NCI-H82 treated with DMSO at 0.1 percent for 48 hours (cell line): Measurements from ENCODE around the gene TYRO3.
"Not testable (repeated sequence)": the region's sequence is repeated elsewhere in the genome, so short reads cannot be mapped to it uniquely, and the experiment has no call there.

Experiments used
- DNase-seq: peaks from one replicate; lab custom pipeline; 2025; ENCODE audit not compliant: unreplicated experiment; lab: John Stamatoyannopoulos, UW

Gene TYRO3

GRCh38 chr15:41572866-41573265 lies 13.9 kb downstream of the TYRO3 start:
- no peak for DNase-seq

DNA sequence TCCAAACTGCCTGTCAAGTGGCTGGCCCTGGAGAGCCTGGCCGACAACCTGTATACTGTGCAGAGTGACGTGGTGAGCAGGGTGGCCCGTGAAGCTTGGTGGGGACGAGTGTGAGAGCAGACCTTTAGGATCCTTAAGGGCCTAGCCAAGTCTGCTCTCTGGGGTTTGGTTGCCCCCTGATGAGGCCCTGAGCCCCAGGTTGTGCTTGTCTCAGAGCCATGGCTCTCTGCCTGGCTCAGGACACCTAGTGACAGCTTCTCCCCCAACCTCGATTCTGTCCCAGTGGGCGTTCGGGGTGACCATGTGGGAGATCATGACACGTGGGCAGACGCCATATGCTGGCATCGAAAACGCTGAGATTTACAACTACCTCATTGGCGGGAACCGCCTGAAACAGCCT lies 14.4 kb downstream of the TYRO3 start:
- DNase-seq, result no peak

DNA sequence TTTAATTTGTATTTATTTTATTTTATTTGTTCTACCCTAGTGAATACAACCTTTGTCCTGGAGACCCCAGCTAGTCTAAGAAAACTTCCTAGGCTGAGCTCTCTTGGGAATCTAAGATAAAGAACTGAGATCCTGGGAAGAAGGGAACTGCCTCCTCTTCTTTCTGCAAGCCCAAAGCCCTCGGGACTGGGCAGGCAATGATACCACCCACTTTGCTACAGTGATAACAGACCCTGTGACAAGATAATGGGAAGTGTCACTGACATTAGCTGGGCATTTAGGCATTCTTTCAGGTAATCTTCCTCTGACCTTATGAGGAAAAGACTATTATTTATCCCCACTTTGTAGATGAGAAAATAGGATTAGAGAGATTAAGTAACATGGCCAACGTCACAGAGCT lies 15.1 kb downstream of the TYRO3 start:
- DNase-seq, result peak; percentile 29

DNA sequence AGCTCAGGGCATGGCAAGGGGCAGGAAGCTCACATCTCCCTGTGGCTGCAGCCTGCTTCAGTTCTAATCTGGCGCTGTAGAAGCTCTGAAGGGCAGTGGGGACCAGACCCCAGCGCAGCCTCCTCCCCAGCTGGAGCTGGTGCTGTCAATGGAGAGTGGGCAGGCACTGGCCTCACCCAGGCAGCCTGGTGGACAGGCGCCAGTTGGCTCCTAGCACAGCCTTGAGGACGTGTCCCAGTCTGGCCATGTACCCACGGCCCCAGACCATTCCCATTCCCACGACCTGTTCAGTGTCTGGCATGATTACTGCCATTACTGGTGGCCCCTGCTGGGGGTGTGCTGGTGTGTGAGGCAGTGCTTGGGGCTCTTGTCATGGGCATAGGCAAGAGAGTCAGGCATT lies 16.3 kb downstream of the TYRO3 start:
- no peak for DNase-seq

- no peak for DNase-seq
Measured at GRCh38 chr15:41577863-41578735, 19.1 kb downstream of the TYRO3 start.

- DNase-seq, result no peak
Measured at GRCh38 chr15:41578736-41579383, 19.8 kb downstream of the TYRO3 start.

GRCh38 chr15:41581110-41581509 lies 22.1 kb downstream of the TYRO3 start:
- DNase-seq, result no peak

DNA sequence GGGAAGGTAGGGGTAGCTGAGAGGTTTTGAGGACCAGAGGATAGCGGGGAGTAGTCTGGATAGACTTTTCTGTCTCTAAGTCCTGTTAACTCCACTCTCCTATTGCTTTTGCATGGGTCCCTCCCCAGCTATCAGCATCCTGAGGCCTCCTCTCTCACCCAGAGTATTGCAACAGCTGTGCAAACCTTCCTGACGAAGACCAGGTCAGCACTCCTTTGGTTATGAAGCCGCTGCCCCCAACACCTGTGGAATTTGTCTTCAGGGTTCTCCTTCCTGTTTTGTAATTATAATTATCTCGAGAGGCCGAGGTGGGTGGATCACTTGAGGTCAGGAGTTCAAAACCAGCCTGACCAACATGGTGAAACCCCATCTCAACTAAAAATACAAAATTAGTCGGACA lies 24.8 kb downstream of the TYRO3 start:
- no peak for DNase-seq

DNA sequence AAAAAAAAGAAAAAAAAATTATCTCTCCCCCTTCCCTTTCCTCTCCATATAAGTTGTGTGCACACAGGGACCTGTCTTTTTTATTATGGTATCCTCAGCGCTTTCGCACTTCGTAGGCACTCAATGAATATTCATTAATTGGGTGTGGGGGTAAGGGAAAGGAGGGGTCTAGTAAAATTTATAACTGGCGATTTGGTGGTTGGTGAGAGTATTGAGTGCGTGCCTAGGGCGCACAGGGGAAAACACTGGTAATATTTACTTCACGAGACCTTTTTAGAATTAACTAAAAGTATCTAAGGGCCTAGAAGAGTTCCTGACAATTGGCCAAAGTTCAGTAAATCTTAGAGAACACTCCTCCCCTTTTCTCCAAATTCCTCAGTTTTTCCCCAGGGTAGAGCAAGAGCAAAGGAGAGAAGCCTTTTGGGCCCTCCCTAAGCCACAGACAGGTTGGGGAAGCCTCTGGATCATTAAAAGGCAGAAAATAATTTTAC lies 25.7 kb downstream of the TYRO3 start:
- no peak for DNase-seq

DNA sequence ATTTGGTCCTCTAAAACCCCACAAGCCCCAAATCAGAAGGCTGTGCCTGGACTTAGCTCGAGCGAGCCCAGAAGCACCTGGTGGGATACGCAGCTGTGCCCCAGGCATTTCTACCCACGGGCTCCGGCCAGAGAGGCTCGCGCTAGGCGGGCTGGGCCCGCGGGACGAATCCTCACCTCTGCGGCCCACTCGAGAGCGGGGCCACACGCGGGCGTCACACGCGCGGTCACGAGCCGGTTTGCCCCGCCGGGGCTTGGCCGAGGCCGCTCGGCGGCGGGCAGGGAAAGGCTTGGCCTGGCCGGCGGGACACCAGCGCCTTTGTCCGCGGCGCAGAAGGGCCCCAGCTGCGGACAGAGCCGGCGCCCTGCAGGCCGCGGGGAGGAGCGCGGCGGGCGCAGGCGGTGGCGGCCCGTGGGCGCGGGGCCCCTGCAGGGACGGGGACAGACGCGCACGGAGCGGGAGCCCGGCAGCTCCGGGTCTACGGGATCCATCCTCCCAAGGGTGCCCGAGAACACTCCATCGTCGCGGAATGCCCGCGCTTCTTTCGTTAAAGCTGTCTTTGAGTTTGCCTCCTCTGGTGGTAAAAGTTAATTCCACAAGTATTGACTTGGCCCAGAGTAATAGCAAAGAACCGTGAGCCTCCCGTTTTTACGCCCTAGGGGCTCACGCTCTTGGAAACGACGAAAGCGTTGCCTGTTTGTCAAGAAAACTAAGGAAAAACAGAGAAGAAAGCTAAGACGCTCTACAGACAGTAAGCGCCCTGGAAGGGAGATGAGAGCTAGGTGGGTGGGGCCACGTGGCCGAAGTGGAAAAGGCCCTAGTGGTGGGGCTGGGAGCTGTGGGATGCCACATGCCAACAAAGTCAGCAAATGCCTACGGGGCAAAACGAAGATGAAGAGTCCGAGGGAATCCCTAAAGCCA lies 26.4 kb downstream of the TYRO3 start:
- DNase-seq, result no peak

- not testable (repeated sequence) for DNase-seq
Measured at GRCh38 chr15:41586531-41587282, 27.7 kb downstream of the TYRO3 start.

DNA sequence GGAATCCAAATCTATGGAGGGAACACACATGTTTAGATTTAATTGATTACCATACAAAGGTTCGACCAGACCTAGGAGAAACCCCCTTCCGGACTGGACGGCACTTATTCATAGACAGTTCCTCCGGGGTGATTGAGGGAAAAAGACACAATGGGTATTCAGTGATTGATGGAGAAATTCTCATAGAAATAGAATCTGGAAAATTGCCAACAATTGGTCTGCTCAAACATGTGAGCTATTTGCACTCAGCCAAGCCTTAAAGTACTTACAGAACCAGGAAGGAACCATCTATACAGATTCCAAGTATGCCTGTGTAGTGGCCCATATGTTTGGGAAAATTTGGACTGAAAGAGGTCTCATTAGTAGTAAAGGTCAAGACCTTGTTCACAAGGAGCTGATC lies 30.0 kb downstream of the TYRO3 start:
- not testable (repeated sequence) for DNase-seq

GRCh38 chr15:41589571-41589970 lies 30.6 kb downstream of the TYRO3 start:
- DNase-seq, result not testable (repeated sequence)

GRCh38 chr15:41591217-41591616 lies 32.2 kb downstream of the TYRO3 start:
- DNase-seq, result not testable (repeated sequence)

DNA sequence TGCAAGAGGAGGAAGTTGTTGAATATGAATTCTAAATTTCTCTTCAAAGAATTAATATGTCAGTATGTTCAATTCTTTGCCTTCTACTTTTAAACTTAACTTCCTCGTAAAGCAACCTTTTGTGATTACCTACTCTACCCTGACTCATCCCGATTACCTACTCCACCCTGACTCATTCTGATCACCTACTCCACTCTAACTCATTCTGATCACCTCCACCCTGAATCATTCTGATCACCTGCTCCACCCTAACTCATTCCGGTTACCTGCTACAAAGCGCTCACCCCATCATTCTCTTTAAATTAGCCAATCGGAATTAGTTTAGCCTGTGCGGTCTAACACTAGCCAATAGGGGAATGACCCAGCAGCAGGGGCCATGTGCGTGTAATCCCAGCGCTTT lies 33.7 kb downstream of the TYRO3 start:
- not testable (repeated sequence) for DNase-seq

DNA sequence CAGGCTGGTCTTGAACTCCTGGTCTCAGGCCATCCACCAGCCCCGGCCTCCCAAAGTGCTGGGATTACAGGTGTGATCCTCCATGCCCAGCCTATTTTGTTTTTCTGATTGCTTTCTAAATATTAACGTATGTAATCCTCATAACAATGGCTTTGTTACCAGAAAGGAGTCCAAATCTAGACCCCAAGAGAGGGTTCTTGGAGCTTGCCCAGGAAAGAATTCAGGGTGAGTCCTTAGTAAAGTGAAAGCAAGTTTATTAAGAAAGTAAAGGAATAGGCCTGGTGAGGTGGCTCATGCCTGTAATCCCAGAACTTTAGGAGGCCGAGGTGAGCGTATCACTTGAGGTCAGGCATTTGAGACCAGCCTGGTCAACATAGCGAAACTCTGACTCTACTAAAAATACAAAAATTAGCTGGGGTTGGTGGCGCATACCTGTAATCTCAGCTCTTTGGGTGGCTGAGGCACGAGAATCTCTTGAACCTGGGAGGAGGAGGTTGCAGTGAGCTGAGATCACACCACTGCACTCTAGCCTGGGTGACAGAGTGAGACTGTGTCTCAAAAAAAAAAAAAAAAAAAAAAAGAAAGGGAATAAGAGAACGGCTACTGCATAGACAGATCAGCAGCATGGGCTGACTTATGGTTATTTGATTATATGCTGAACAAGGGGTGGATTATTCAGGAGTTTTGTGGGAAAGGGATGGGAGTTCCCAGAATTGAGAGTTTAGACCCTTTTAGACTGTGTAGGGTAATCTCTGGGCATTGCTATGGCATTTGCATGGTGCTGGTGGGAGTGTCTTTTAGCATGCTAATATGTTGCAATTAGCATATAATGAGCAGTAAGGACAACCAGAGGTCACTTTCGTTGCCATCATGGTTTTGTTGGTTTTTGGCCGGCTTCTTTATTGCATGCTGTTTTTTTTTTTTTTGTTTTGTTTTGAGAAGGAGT lies 36.1 kb downstream of the TYRO3 start:
- no peak for DNase-seq

DNA sequence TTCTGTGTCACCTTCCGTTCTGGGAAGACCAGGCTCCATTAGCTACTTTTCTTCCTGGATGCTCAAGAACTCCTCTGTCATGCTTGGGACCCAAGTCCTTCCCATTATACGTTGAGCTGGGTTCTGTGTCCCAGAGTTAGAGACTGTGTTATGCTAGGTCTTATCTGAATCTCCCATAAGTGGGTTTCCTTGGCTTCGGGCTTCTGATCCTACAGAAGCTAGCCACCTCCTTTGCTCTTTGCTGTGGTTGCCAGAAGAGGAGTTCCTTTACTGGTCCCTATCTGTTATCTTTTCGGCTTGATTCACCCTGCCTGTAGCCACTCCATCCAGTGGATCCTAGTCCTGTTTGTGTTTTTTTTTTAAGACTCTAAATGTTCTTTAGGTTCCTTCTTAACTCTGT lies 38.0 kb downstream of the TYRO3 start:
- DNase-seq, result no peak

DNA sequence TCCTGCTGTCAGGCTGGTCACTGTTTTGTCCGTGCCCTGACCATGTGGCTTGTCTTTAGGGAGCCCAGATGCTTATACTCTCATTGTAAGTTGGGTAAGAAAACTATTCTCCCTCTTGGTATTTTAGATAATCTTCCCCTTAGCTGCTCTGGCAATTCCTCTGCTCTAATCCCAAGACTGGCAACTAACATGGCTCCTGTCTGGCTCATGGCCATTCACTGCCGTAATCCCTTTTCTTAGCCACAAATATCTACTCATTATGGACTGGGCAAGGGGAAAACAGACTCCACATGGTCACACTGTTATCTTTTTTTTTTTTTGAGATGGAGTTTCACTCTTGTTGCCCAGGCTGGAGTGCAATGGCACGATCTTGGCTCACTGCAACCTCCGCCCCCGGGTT lies 38.8 kb downstream of the TYRO3 start:
- peak; percentile 18 for DNase-seq

GRCh38 chr15:41599061-41599460 lies 40.0 kb downstream of the TYRO3 start:
- no peak for DNase-seq
